HPDE6-E6E7 (cell line): ENCODE measurements around the gene WNT9A.

Source experiments
- DNase-seq: peaks from one replicate; pipeline ENCODE4 v3.0.0; 2011; ENCODE audit warnings: missing footprints; ENCODE audit errors: extremely low spot score

WNT9A gene

GRCh38 chr1:227897704-227898438, 49.9 kb downstream of the WNT9A start:
- DNase-seq = no peak

DNA sequence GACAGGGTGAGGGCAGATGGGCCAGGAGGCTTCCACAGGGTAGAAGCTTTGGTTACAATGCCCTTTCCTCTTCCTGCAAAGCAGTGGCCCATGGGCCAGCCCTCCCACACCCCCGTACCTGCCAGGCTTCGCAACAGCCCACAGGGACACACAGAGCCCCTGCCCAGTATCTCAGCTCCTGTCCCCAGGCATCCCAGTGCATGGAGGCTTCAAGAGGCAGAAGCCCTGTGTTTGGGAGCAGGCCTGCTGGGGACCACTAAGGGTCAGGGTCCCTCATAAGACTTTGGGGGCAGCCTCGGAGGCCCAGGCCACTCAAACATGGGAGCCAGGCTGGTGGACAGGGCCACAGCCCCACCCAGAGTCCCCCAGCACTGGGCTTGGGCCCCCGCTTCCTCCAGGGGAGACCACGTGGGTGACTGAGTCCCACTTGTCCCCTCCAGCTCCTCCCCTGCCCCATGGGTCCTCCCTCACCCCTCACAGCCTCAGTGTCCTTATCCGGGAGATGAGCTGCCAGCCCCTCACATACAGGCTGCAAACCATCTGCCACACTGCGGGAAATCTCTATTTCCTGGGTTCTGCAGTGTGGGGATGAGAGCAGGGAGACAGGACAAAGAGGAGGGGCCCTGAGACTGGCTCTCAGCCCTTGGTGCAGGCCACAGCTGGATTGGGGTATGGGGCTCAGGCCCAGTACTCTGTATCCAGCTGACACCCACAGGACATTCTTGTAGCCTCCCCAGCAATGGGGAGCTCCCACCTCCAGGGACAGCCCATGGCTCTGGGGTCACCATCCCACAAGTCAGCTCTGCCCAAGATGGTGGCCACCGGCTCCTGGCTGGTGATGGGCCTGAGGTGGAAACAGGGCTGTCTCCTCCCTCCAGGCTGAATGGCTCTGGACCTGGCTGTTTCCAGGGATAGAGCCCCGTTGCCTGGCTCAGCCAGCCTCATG, 50.7 kb downstream of the WNT9A start:
- DNase-seq = no peak

DNA sequence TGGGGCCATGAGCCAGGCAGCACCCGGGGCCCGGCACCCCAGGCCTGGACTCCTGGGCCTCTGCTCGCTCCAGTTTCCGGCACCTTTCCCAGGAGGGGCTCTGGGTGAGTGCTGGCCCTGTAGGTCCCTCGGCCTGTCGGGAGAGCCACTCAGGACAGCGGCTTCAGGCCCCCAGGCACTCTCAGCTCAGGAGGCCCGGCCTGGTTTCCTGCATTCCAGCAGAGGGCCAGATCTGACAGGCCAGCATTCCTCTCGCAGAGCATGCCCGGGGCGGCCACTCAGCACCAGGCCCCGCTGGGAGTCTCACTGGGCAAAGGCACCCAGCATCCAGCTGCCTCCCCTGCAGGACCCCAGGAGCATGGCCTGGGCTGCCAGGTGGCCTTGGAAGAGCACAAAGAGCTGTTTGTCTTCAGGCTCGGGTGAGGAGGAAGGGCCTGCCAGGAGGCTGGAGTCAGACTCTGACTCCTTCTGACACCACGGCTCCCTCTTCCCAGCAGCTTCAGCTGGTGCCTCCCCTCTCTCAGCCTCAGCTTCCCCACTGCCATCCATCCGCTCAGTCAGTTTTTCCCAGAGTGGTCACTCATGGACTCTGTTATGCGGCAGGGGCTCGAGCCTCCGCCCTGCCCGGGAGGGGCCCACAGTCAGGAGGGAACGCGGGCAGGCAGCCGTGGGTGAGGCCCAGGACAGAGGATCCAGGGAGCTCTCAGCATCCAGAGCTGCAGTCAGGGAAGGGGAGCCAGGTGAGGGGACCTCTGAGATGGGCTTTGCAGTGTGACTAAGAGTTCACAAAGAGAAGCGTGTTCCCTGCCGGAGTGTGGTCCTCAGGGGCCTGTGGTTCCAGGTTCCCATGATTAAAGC, 51.7 kb downstream of the WNT9A start:
- DNase-seq = no peak

GRCh38 chr1:227894831-227895451, 52.8 kb downstream of the WNT9A start:
- no peak for DNase-seq

DNA sequence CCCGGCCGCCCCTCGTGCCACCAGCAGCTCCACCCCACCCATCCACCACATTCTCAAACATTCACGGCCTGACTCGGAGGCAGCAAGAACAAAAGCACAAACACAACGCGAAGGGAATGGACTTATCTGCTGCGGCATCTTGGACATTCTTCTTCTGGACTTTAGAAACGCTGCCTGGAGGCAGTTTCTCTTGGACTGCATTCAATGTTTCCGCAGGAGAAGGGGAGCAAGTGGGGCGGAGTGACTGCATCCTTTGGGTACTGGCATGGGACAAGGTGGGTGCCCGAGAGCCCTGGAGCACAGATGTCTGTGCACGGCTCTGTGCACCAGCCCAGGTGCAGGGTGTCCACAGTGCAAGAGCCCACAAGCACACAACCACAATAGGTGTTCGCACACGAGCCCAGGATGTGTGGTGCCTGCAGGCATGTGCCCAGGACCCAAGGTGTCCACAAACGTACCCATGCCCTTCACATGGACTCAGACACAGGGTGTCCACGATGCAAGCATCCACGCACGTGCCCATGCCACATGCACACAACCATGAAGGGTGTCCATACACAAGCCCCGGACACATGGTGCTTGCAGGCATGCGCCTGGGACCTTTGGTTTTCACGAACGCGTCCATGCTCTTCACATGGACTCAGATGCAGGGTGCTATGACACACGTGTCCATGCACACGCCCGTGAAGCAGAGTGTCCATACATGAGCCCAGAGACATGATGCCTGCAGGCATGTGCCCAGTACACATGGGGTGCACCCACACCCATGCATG, 53.6 kb downstream of the WNT9A start:
- no peak for DNase-seq

- no peak for DNase-seq
These were observed 54.3 kb downstream of the WNT9A start for GRCh38 chr1:227893300-227893948.

DNA sequence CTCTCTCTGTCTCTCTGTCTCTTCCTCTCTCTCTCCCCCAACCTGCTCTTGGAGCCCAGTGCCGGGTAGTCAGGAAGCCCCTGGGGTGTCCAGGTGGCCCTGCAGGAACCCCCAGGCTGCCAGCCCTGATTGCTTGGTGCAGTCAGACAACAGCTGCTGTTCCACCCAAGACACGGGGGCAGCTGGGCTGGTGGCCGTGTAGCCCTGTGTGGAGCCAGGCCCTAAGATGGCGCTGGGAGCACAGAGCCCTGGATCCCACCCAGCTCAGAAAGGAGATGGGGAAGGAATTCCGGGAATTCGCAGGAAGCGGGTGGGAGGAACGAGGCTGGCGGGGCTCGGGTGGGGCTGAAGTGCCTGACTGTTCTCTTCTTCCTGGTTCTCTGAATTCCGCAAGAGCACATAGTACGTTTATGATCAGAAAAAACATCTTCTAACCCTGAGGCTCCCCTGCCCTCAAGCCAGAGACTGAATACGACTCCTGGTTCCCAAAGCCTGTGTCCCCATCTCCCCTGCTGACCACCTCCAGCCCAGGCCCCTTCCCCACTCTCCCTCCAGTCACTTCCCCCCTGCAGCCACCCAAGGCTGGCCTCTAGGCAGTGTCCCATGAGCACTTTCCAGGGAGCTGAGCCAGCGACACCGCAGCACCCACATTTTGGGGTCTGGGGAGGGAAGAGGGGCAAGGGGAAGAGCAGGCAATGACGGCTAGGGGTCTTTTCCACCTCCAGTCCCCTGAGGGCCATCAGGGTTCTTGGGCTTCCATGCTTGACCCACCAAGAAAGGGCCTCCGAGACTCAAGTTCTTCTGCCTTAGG, 55.0 kb downstream of the WNT9A start:
- DNase-seq = no peak

DNA sequence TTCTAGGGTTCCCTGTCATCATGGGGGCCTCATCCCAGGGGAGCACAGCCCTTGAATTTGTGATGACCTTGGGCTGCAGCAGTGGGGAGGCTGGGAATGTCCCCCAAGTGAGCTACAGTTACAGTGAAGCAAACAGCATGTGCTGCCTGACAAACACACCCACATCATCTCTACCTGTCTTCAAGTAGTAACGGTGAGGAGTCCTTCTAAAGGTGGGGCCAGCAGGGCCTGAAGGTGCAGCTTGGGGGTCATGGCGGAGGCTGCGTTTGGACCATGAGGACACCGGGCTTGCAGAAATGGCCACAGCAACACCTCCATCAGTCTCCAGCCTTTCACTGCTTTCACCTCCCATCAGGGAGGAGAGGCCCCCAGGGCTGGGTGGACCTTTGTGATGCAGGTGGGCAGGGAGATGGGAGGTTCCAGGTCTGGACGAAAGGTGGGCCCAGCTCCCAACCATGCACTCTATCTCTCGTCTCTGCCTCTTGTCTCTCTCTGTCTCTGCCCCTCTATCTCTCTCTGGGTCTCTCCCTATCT, 55.7 kb downstream of the WNT9A start:
- DNase-seq = no peak

DNA sequence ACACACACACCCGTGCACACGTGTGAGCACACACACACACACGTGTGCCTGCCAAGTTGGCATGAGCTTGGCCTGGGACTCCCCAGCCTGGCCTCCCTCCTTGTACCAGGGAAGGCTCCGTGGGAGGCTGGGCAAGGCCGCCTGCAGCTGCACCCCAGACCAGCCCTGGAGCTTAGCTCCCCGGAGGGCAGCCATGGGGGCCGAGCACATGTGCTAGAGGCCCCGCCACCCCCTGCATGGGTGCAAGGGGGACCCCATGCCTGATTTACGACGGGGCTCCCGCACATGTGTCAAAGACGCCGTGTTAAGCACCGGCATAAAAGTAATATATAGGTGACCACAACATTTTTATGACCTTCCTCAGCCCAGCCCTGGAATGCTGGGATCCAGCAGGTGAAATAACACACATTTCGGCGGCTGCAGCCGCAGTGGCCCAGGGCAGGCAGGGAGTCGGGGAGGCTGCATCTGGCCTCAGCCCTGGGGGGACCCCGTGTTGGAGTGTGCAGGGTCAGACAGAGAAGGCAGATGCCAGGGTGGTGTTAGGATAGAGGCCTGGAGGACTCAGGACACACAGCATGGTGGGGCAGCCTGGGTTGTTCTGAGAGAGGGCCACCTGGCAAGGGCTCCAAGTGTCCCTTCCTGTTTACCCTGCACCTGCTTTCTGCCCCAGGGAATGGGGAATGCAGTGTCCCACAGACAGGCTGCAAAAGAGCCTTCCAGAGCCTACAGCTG, 56.3 kb downstream of the WNT9A start:
- no peak for DNase-seq

- DNase-seq = no peak
These were observed 57.1 kb downstream of the WNT9A start for GRCh38 chr1:227890451-227891222.

DNA sequence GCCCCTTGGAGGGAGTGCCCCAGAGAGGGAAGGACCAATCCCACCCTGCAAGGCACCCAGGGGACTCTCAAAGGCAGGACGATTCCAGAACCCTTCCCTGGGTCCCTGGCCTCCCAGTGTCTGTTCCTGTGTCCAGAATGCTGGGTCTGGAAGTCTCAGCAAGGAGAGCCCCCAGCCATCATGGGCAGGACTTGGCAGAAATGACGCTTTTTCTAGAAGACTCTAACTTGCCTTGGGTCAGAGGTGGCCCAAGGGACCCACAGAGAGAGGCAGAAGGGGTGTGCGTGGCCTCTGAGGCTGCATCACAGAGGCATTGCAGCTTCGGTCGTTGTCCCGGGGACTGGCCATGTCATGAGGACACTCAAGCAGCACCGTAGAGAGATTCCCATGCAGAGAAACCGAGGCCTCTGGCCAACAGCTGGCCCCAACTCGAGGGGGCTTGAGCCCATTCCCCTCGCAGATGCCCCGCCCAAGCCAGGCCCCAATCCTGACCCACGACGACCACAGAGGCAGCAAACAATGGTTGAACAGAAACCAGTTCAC, 57.8 kb downstream of the WNT9A start:
- DNase-seq = no peak

DNA sequence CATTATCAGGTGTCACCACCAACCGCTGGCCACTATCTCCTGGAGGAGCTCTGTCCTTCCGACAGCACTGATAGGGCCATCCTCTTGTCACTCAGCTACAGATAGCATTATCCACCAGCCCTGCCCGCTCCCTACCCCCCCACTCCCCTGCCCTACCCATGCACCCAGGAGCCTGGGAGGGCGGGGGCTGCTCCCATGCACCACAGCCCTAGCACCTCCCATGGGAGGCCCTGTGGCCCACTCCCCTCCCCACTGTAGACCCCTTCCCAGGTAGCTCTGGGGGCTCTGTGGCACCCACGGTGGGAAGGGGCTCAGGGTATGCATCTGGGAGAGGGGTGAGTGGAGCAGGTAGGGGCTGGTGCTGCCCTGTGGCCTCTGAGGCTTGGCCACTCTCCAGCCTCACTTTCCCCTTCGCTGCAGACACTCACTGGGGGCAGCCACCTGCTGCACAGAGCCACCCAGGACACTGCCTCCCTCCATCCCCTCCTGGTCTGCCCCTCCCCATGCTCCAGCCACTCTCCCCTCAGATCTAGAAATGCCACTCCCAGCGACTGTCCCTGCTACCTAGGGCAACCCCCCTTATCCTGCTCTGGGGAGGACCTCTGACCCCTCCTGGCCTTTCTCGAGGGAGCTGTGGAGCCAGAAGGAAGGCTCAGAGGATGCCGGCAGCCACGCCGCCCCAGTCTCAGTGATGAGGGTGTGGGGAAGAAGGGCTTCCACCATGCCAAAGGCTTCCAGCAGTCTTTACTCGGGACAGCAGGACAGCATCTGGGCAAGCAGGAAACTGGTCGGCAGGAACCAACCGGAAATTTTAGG, 58.5 kb downstream of the WNT9A start:
- DNase-seq = no peak

- DNase-seq = no peak
These were observed 59.2 kb downstream of the WNT9A start for GRCh38 chr1:227888404-227889046.

DNA sequence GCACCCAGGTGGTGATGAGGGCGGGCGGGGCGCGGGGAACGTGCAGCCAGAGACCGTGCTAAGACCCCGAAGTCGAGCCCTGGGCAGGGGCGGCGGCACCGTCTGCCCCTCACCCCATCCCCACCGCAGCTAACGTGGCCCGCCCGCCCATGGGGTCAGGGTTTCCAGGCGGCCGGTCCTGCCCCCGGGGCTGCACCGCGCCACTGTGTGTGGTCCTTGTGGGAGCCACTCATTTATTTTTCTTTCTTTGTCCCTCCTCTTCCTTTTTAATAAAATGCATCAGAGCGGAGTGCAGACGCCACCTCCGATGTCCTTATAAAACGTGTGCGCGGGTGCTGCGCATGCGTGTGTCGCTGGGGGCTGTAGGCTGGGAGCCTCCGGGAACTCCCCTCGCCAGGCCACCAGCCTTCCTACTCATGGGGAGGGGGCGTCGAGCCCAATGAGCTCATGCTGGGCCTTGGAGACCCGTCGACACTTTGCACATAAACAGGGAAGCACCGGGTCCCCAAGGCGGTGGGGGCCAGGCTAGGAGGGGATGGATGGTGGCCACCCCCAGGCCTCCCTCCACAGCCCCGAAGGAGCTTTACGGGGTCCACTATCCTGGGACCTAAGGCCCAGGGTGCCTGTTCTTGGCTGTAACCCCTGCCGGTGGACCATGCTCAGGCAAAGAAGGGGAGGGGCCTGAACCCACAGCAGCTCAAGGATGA, 59.9 kb downstream of the WNT9A start:
- DNase-seq = no peak

- no peak for DNase-seq
These were observed 60.6 kb downstream of the WNT9A start for GRCh38 chr1:227886993-227887696.
